ENCODE results near the gene MDK. TPM values are rescaled to one million over a fixed set of nuclear protein-coding genes. Genes with fewer than 3 reads are reported as not detected.
A peak's percentile ranks its signal among the peaks of the same experiment; 100 is the strongest.
"Not testable (repeated sequence)": the region's sequence is repeated elsewhere in the genome, so short reads cannot be mapped to it uniquely, and the experiment has no call there.

MDK gene
- total RNA-seq, 1 donor from 2014 or later = 11.4 TPM

DNA sequence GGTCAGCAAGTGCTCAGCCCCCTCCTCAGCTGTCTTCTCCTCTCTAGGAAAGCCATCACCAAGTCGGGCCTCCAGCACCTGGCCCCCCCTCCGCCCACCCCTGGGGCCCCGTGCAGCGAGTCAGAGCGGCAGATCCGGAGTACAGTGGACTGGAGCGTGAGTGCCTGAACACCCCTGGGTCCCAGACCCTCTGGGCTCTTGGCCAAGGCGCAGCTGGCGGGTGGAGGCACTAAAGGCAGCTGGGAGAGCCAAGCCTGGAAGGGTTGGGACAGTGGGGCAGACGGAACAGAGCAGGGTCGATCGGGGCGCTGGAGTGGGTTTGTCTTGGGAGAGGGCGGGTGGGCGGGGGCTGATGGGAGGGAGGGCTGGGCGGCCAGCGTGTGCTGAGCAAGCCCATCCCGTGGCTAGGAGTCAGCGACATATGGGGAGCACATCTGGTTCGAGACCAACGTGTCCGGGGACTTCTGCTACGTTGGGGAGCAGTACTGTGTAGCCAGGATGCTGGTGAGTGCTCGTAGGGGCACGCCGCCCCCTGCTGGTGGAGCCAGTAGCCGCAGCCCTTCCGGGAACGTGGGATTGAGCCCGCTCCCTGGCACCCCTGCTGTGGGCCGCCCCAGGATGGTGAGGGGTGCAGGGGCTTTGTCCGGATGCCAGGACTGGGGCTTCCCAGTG lies 14.1 kb upstream of the MDK start:
- FAIRE-seq (no peak), DNase-seq (ENCODE audit: low spot score in 2 of 2) (peak; percentile 71 to 72)

DNA sequence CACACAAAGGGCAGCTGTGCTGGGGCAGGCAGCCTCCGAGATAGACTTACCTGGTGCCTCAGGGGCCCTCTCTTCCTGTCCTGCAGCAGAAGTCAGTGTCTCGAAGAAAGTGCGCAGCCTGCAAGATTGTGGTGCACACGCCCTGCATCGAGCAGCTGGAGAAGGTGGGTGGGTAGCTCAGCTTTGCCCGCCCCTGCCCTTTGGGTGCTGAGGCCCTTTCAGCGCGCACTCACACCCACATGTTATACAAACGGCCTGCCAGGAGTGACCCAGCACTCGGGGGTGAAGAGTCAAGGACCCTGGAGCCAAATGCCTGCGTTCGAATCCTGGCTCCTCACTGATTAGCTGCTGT lies 13.6 kb upstream of the MDK start:
- FAIRE-seq (no peak), DNase-seq (ENCODE audit: low spot score in 2 of 2) (no peak)

DNA sequence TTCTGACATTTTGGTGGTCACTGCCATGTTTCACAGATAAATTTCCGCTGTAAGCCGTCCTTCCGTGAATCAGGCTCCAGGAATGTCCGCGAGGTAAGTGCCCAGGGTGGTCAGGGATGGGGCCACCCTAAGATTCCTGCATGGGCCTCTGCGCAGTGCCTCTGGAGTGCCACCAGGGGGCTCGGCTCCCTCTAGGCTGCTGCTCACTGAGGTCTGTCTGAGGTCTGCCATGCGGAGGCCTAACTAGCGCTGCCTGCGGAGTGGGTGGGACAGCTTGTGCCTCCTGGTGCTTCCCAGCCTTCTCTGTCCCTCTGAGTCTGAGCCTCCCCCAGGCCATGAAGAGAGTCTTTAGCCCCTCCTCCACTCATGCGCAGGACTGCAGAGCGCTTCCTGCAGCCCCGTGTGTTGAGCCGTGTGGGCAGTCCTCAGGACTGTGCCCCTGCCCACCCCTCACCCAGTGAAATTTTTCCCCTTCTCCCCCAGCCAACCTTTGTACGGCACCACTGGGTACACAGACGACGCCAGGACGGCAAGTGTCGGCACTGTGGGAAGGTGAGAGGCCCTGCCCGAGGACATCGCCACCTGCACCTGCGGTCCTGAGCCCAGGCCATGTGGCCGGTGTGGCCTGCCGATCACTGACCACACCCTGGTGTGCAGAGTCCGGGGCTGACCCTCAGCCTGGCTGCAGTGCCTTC lies 11.9 kb upstream of the MDK start:
- DNase-seq (ENCODE audit: low spot score in 2 of 2) (no peak), FAIRE-seq (no peak)

DNA sequence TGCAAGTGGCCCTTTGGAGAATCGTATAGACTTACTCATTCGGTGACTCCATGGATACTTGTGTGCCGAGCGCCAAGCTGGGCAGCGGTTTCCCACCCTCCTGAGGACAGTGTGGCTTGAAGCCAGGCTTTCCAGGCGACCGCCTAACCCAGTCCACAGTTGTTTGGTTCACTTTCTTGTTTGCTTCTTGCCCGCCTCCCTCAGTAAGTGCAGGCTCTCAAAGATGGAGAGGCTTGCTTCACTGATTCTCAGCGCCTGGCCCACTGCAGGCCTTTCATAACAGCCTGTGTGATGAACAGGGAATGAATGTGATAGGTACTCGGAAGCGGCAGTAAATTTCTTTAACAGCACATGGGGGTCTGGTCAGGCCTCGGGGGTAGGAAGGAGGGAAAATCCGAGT lies 11.2 kb upstream of the MDK start:
- DNase-seq (ENCODE audit: low spot score in 2 of 2) (no peak), FAIRE-seq (no peak)

DNA sequence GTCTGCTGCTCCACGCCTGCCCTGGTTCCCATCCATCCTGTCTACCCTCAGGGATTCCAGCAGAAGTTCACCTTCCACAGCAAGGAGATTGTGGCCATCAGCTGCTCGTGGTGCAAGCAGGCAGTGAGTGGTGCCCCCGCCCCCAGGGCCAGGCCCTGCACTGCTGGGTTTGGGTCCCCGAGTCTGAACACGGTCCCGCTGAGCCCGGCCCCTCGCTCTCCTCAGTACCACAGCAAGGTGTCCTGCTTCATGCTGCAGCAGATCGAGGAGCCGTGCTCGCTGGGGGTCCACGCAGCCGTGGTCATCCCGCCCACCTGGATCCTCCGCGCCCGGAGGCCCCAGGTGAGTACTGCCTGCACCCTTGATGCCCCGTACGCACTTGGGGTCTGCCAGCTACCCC lies 10.2 kb upstream of the MDK start:
- not testable (repeated sequence) for FAIRE-seq; DNase-seq (ENCODE audit: low spot score in 2 of 2)

DNA sequence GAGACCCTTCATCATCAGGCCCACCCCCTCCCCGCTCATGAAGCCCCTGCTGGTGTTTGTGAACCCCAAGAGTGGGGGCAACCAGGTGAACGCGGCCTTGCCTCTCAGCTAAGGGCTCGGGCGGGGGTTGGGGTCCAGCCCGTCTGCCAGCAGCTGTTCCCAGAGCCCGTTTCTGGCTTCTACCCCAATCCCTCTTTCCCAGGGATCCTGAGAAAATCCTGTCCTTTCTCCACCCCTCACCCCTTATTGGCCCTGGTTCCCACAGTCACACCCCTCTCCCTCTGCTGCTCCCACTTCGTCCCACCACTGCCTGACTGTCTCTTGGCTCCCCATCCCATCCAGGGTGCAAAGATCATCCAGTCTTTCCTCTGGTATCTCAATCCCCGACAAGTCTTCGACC lies 9.4 kb upstream of the MDK start:
- FAIRE-seq (no peak), DNase-seq (ENCODE audit: low spot score in 2 of 2) (no peak)

DNA sequence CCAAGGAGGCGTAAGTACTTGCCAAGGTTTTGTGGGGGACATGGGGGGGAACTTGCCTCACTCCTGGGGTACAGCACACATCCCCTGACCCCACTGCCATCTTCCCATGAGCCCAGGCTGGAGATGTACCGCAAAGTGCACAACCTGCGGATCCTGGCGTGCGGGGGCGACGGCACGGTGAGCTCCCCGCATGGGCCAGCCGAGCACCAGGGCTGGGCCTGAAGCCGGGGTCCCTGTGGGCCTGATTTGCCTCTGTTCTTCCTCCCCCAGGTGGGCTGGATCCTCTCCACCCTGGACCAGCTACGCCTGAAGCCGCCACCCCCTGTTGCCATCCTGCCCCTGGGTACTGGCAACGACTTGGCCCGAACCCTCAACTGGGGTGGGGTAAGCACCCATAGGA lies 9.0 kb upstream of the MDK start:
- FAIRE-seq; DNase-seq (ENCODE audit: low spot score in 2 of 2): not testable (repeated sequence)

DNA sequence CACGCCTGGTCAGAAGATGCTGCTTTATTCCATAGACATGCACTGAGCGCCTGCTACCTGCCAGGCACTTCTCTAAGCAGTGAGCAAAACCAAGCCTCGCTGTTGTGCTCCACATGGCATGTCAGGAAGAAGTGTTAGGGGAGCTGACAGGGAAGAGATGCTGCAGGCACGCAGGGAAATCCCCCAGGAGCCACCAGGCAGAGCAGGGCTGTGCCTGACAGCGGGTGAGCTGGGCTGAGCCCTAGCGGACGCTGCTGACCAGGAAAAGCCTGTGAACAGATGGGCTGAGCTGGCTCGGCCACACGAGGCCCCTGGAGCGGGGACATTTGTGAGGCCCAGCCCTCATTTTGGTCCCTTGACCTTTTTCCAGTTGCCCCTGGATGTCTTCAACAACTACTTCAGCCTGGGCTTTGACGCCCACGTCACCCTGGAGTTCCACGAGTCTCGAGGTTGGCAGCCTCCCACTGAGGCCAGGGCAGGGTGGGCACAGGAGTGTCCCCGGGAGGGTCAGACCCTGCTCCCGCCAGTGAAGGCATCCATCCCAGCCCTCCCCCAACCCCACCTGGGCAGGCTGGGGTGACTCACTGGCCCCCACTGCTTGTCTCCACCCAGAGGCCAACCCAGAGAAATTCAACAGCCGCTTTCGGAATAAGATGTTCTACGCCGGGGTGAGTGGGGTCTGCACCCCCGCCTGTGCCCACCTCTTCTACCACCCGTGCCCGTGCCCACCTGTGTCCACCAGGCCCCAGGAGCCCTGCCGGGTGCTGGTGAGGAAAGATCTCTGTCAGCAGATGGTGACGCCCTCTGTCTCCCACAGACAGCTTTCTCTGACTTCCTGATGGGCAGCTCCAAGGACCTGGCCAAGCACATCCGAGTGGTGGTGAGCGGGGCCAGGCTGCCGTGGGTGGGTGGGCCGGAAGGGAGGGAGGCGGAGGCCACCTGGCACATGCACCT lies 7.4 kb upstream of the MDK start:
- DNase-seq (ENCODE audit: low spot score in 2 of 2) (no peak), FAIRE-seq (no peak)

DNA sequence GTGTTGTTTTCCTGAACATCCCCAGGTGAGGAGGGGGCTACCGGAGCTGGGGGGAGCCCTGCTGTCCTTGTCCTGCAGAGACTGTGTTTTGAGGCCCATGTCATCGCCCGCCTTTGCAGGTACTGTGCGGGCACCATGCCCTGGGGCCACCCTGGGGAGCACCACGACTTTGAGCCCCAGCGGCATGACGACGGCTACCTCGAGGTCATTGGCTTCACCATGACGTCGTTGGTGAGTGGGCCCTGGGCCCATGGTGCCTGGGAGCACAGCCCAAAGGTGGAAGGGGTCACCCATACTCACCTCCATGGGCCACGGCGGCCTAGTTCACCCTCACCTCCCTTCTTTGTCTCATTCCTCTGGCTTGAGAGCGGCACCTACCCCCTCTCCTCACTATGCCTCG lies 6.7 kb upstream of the MDK start:
- FAIRE-seq = no peak

DNA sequence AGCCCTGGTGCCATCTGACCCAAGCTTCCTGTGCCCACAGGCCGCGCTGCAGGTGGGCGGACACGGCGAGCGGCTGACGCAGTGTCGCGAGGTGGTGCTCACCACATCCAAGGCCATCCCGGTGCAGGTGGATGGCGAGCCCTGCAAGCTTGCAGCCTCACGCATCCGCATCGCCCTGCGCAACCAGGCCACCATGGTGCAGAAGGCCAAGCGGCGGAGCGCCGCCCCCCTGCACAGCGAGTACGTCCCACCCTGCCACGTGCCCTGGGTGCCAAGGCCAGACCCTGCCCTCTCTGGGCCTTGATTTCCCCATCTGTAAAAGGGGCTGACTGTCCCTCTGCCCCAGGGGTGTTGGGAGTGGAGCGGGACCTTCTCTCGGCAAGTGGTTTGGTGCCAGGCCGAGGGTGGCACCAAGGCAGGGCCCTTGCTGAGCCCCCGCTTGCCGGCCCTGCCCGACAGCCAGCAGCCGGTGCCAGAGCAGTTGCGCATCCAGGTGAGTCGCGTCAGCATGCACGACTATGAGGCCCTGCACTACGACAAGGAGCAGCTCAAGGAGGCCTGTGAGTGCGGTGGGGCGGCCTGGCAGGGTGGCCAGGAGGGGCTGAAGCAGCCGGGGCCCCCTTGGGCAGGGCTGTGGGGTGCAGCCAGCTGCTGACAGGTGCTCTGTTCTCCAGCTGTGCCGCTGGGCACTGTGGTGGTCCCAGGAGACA lies 5.9 kb upstream of the MDK start:
- FAIRE-seq (no peak), DNase-seq (ENCODE audit: low spot score in 2 of 2) (no peak)

More for the DNA sequence above, 6.7 kb upstream of the MDK start:
- no peak for DNase-seq (ENCODE audit: low spot score in 2 of 2)

DNA sequence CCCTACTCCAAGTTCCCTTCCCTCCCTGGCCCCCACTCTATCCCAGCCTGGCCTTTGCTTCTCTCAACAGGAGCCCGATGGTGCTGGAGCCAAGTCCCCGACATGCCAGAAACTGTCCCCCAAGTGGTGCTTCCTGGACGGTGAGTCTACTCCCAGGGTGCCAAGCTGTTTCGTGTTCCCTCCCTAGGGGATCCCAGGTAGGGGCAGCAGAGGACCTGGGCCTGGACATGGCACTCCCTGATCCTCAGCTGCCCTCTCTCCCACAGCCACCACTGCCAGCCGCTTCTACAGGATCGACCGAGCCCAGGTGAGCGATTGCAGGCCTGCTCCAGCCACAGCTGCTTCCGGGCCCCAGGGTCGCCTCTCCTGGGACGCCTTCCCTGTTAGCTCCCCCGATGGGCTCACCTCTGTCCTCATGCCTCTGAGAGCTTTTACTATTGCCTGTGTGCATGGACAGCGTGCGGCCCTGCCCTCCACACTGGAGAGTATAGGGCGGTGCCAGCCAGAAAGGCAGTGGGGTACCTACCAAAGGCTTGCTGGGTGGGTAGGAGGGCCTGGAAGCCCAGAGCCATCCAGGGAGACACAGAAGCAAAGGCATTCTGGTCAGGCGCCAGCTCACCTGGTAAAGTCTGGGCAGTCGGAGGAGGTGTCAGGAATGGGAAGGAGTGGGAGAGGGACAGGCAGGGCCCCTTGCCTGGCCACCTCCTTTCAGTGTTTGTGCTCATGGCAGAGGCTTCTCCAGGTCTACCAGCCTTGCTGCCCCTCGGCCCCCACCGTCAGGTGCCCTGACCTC lies 5.0 kb upstream of the MDK start:
- FAIRE-seq = no peak
- no peak for DNase-seq (ENCODE audit: low spot score in 2 of 2)

DNA sequence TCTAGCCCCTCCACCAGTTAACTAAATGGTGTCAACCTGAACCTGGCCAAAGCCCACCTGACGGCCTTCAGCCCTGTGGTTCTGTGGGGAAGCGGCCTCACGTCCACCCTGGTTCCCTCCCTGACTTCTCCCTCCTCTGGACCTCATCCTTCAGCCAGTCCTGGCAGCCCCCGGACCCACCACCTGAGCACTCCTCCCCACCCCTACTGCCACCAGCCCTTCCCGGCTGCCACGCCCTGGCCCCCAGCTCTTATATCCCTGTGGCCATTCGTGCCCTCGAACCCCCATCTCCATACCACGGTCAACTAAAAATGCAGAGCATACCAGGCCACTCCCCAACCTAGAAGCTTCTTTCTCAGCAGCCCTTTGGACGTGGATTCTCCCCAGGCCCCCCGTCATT lies 4.2 kb upstream of the MDK start:
- DNase-seq (ENCODE audit: low spot score in 2 of 2) = no peak
- no peak for FAIRE-seq

DNA sequence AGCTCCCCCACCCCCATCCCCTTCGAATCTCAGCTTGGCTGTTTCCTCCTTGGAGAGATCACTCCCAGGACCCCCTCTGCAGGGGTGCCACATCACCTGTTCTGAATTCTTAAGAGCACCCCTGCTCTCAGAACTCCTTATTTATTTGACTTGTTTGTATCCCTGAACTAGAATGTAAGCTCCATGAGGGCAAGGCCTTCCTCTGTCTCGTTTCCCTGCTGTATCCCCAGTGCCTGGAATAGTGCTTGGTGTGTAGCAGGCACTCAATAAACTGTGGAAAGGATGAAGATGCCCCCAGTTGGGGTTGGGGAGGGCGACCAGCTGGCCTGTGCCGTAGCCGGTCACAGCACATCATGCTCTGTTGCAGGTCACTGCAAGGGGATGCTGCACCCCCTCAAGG lies 3.6 kb upstream of the MDK start:
- no peak for FAIRE-seq
- no peak for DNase-seq (ENCODE audit: low spot score in 2 of 2)

DNA sequence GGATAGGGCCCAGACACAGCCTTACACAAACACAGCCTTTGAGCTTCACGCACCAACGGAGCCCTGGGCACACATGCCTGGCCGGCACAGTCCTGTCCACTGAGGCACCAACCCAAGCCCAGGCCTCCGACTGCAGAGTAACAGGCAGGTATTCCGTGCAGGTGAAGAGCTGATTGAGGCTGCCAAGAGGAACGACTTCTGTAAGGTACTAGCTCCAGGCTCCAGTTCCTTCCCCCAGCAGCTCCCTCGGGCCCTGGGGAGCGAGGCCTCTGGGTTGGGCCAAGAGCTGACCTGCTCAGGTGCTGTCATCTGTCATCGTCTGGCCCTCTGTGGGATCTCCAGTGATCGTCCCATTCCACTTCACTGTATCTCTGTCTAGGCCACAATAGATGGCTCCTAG lies 3.2 kb upstream of the MDK start:
- FAIRE-seq (no peak), DNase-seq (ENCODE audit: low spot score in 2 of 2) (no peak)

DNA sequence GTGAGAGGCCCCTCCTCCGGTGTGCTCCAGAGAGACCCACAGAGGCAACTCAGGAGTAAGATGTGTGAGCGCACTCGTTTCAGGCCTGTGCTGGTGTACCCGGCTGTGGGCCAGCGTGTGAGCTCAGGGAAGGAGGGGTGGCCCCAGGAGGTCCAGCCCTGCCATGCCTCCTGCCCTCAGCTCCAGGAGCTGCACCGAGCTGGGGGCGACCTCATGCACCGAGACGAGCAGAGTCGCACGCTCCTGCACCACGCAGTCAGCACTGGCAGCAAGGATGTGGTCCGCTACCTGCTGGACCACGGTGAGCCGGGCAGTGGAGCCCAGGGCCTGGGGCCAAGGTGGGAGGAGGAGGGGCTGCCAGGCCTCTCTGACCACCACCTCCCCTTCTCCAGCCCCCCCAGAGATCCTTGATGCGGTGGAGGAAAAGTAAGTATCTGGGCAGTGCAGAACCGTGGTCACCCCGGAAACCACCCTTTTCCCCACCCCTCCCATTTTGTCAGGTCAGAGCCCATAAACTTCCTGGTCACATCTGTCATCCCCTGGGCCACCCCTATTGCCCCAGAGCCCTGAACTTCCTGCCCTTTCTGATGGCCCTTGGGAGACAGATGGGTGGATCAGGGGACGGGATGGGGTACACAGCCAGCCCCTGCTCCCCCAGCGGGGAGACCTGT lies 2.5 kb upstream of the MDK start:
- no peak for DNase-seq (ENCODE audit: low spot score in 2 of 2)

DNA sequence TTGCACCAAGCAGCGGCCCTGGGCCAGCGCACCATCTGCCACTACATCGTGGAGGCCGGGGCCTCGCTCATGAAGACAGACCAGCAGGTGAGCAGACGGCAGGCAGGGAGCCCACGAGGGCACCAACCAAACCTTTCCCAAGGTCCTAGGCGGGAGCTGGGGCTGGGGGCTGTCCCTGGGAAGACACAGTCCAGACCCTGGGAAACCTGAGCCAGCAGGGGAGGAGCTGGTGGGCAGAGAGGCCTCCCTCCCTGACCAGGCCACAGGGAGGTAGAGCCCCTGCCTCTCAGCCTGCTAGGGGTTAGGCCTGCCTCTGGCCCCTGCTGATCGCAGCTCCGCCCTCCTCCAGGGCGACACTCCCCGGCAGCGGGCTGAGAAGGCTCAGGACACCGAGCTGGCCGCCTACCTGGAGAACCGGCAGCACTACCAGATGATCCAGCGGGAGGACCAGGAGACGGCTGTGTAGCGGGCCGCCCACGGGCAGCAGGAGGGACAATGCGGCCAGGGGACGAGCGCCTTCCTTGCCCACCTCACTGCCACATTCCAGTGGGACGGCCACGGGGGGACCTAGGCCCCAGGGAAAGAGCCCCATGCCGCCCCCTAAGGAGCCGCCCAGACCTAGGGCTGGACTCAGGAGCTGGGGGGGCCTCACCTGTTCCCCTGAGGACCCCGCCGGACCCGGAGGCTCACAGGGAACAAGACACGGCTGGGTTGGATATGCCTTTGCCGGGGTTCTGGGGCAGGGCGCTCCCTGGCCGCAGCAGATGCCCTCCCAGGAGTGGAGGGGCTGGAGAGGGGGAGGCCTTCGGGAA lies 1.8 kb upstream of the MDK start:
- not testable (repeated sequence) for DNase-seq (ENCODE audit: low spot score in 2 of 2); FAIRE-seq

More for the DNA sequence above, 2.5 kb upstream of the MDK start:
- no peak for FAIRE-seq

DNA sequence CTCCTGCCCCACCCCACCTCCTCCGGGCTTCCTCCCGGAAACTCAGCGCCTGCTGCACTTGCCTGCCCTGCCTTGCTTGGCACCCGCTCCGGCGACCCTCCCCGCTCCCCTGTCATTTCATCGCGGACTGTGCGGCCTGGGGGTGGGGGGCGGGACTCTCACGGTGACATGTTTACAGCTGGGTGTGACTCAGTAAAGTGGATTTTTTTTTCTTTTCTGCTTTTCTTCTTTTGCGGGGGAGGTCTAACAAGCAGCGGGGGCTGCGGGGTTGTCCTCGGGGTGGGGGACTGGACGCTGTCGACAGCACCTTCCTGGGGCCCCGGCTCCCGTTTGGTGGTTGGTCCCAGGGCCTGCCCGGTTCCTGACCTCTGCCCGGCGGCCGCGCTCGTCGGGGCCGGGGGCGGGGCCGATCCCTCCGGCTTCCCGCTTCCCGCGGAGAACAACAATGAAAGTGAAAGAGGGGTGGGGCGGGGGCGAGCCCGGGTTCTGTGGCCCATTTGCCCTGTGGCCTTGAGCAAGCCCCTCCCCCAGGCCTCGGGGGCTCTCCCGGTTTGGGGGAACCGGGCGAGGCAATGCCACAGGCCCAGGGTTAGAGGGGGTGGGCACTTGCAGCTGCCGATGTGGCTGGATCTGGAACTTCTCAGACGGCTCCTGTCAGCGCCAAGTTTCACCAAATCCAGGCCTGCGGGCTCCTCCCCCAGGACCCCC lies 975 bp upstream of the MDK start:
- FAIRE-seq = no peak
- DNase-seq (ENCODE audit: low spot score in 2 of 2) = peak; percentile 75 to 79

Measured in frontal cortex (tissue), 4 donors.